ENCODE measurements around the gene GLG1.

Gene GLG1

GRCh38 chr16:74578433-74578832, 28.5 kb downstream of the GLG1 start:
- no peak for TF ChIP-seq CTCF (IDR thresholded peaks at IDR 0.05; ENCODE audit: extremely low read depth, insufficient read depth, missing control alignments)
- DNase-seq (ENCODE audit: low spot score) = no peak
- in situ Hi-C loops (cut with MboI; ENCODE audit: low pct_unique_long_range_greater_than_20kb, low sequenced_read_pairs, unreplicated experiment) = no loop called here

- no peak for TF ChIP-seq CTCF (IDR thresholded peaks at IDR 0.05; ENCODE audit: extremely low read depth, insufficient read depth, missing control alignments)
- DNase-seq (ENCODE audit: low spot score) = peak; percentile 34
- in situ Hi-C loops (cut with MboI; ENCODE audit: low pct_unique_long_range_greater_than_20kb, low sequenced_read_pairs, unreplicated experiment) = no loop called here
These were observed 29.0 kb downstream of the GLG1 start for GRCh38 chr16:74577882-74578366.

GRCh38 chr16:74575807-74576643, 30.9 kb downstream of the GLG1 start:
- no peak for DNase-seq (ENCODE audit: low spot score)
- in situ Hi-C loops (cut with MboI; ENCODE audit: low pct_unique_long_range_greater_than_20kb, low sequenced_read_pairs, unreplicated experiment) = no loop called here
- no peak for TF ChIP-seq CTCF (IDR thresholded peaks at IDR 0.05; ENCODE audit: extremely low read depth, insufficient read depth, missing control alignments)

GRCh38 chr16:74575175-74575806, 31.6 kb downstream of the GLG1 start:
- in situ Hi-C loops (cut with MboI; ENCODE audit: low pct_unique_long_range_greater_than_20kb, low sequenced_read_pairs, unreplicated experiment) = no loop called here
- no peak for DNase-seq (ENCODE audit: low spot score)
- no peak for TF ChIP-seq CTCF (IDR thresholded peaks at IDR 0.05; ENCODE audit: extremely low read depth, insufficient read depth, missing control alignments)

GRCh38 chr16:74574146-74574545, 32.8 kb downstream of the GLG1 start:
- TF ChIP-seq CTCF (IDR thresholded peaks at IDR 0.05; ENCODE audit: extremely low read depth, insufficient read depth, missing control alignments) = no peak
- in situ Hi-C loops (cut with MboI; ENCODE audit: low pct_unique_long_range_greater_than_20kb, low sequenced_read_pairs, unreplicated experiment) = no loop called here
- no peak for DNase-seq (ENCODE audit: low spot score)

- in situ Hi-C loops (cut with MboI; ENCODE audit: low pct_unique_long_range_greater_than_20kb, low sequenced_read_pairs, unreplicated experiment) = no loop called here
- DNase-seq (ENCODE audit: low spot score) = no peak
- TF ChIP-seq CTCF (IDR thresholded peaks at IDR 0.05; ENCODE audit: extremely low read depth, insufficient read depth, missing control alignments) = no peak
These were observed 33.3 kb downstream of the GLG1 start for GRCh38 chr16:74573622-74574021.

All from GM13977 (cell line).